GM19240 (cell line): ENCODE data around the gene COX18.

Source experiments
- DNase-seq: peaks from one replicate; pipeline ENCODE4 v3.0.0; 2011; ENCODE audit warnings: low spot score; ENCODE audit not compliant: insufficient read length

COX18 gene

GRCh38 chr4:73053974-73054480 lies 15.5 kb downstream of the COX18 start:
- no peak for DNase-seq

GRCh38 chr4:73053076-73053475 lies 16.4 kb downstream of the COX18 start:
- DNase-seq, result no peak

GRCh38 chr4:73051625-73052024 lies 17.9 kb downstream of the COX18 start:
- DNase-seq, result no peak

- DNase-seq, result no peak
Measured at GRCh38 chr4:73045879-73046278, 23.6 kb downstream of the COX18 start.

GRCh38 chr4:73037057-73037456 lies 32.5 kb downstream of the COX18 start:
- DNase-seq, result no peak

GRCh38 chr4:73036123-73036522 lies 33.4 kb downstream of the COX18 start:
- no peak for DNase-seq

GRCh38 chr4:73034896-73035295 lies 34.6 kb downstream of the COX18 start:
- DNase-seq, result no peak

GRCh38 chr4:73028621-73029020 lies 40.9 kb downstream of the COX18 start:
- DNase-seq, result no peak

GRCh38 chr4:73021634-73022033 lies 47.9 kb downstream of the COX18 start:
- DNase-seq, result no peak

GRCh38 chr4:73019462-73020047 lies 50.0 kb downstream of the COX18 start:
- DNase-seq, result no peak

GRCh38 chr4:73018595-73018994 lies 50.9 kb downstream of the COX18 start:
- DNase-seq, result no peak

GRCh38 chr4:73013310-73013709 lies 56.2 kb downstream of the COX18 start:
- DNase-seq, result no peak

- DNase-seq, result no peak
Measured at GRCh38 chr4:73012673-73013072, 56.8 kb downstream of the COX18 start.

- DNase-seq, result no peak
Measured at GRCh38 chr4:73011629-73011985, 57.9 kb downstream of the COX18 start.

- DNase-seq, result no peak
Measured at GRCh38 chr4:73010789-73011628, 58.5 kb downstream of the COX18 start.

- no peak for DNase-seq
Measured at GRCh38 chr4:73007526-73008100, 61.9 kb downstream of the COX18 start.

- peak; percentile 7 for DNase-seq
Measured at GRCh38 chr4:73006286-73006990, 63.1 kb downstream of the COX18 start.

- DNase-seq, result no peak
Measured at GRCh38 chr4:73005514-73005913, 64.0 kb downstream of the COX18 start.
